ENCODE results near the gene CD300A.

Gene CD300A

DNA sequence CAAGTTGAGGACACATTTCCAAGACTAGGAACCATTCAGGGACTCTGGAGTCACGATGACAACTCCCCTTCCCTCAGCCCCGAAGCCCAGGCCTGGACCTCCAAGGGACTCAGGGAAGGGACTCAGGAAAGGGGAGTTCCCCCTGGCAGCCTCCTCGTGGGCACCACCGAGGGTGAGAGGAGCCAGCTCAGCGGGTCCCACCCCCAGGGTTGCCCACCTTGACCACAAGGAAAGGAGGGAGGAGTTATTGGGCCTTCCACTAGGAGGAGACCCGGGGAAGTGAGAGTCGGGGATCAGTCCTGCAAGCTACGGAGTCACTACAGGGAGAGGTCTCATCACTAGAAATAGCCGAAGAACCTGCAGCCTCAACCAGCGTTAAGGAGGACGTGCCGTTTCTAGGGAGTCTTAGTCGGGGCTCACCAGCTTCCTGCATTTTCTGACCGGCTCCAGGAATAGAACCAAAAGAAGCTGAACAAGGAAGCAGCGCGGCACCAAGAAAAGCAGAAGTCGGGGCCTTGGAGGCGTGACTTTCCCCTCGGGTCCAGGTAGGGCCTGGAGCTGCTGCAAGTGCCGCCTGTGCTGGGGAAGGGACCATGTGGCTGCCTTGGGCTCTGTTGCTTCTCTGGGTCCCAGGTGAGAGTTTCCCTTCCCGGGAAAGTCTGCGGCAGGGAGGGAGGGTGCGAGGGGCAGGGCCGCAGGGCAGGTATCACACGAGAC, at the start of gene CD300A:
CD300A (plus strand) TSS at position 524 of the 717 bp plus-strand sequence; CDS start at position 594, 70 bp downstream.
- no peak for DNase-seq (ENCODE audit: low read depth)

DNA sequence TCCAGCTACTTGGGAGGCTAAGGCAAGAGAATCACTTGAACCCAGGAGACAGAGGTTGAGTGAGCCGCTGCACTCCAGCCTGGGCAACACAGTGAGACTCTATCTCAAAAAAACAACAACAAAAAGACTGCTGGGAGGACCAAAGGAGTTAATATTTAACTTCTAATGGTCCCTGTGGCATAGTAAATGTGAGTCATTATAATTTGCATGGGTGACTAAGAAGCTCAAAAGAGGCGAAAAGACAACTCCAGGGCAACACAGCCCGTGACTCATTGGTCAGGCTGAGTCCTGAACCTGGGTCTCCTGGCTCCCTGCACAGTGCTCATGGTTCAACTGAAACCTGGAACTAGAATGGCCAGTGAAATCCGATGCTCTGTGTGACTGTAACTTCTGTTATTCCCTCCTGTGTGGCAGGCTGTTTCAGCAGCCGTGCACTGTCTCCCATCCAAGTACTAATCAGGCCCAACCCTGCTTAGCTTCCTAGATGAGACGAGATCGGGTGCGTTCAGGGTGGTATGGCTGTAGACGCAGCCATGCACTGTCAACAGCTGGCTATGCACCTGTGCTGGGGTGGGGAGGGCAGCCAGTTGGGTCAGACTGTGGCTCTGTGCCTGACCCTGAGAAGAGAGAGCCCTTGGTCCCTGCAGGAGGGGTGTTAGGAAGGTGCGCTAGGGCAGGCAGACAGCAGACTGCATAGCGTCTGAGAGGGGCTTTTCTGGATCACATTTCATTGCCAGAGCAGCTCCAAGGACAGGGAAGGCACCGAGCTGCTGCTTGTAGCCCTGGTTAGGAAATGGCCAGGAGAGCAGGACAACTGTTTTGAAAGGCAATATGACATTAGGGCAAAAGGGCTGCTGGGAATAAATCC, 49.0 kb upstream of the CD300A start:
- no peak for DNase-seq (ENCODE audit: low read depth)

DNA sequence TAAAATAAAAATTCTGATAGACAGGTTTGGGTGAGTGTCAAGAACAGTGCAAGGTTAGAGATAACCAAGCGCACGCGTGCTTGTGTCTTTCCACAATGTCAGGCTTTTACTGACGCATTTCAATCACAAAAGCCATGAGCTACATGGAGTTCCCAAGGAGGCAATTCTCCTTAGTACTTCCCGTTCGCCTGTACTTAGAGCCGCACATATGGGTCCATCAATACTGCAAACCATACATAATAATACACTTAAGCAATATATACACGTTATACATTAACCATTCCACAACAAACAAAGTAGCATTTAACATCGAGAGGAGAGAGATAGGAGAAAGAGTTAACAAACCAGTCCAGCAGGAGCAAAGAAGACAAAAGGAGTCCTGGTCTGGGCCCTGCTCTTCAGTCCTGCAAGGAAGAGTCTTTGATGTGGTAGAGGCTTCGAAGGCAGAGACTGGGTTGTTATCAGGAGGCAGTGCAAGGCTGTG, 46.5 kb upstream of the CD300A start:
- DNase-seq (ENCODE audit: low read depth): no peak

DNA sequence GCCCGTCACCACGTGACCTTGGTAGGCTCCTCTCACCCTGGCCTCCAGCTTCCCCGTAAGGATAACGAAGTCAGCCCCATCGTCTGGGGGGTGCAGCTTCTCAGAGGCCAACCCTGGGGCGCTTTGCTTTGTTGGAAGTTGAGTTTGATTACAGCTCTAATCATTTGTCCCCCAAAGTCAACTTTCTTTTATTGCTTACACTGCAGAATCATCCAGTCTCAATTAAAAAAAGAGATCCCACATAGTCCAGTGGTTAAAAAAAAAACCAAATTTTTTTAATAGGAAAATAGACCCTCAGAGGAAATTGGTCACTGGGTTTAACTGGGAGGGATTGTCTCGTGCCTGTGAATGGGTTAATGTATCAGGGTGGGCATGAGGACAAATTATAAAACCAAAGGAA, 42.3 kb upstream of the CD300A start:
- DNase-seq (ENCODE audit: low read depth): no peak

DNA sequence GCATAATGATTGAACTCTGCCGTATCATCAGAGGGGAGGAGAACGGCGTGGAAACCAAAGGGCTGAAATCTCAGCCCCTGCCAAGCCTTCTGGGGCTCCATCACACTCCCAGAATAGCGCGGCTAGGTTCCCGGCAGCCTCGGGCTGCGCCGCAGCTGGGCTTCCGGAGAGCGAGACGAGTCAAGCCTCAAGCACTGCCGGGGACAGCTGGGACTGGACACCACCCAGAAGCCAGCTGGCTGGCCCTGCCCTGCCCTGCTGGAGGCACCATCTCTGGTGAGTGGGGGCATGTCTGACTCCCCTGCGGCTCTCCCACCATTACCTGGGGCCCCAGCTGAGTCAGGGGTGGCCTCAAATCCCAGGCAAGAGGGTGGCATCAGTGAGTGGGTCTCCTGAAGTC, 41.8 kb upstream of the CD300A start:
- DNase-seq (ENCODE audit: low read depth): no peak

DNA sequence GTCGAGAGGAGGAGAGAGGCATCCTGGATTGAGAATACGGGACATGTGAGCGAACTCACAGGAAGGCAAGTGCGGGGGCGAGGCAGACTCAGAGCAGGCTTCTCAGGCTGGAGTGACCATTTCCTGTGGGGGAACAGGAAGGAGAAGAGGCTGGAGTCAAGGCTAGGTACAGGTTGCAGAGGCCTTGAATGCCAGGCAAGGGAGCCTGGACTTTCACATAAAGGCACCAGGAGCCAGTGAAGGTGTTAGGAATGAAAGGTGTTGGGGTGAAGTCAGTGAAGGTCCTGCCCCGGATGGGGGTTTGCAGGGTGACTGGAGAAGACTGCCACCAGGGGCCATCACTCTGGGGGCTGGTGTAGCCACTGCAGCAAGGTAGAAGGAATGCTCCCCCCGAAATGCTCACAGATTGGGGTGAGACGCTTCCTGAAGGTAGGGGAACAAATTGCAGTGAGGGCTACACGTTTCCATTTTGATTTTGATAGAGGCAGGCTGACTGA, 39.8 kb upstream of the CD300A start:
- no peak for DNase-seq (ENCODE audit: low read depth)

DNA sequence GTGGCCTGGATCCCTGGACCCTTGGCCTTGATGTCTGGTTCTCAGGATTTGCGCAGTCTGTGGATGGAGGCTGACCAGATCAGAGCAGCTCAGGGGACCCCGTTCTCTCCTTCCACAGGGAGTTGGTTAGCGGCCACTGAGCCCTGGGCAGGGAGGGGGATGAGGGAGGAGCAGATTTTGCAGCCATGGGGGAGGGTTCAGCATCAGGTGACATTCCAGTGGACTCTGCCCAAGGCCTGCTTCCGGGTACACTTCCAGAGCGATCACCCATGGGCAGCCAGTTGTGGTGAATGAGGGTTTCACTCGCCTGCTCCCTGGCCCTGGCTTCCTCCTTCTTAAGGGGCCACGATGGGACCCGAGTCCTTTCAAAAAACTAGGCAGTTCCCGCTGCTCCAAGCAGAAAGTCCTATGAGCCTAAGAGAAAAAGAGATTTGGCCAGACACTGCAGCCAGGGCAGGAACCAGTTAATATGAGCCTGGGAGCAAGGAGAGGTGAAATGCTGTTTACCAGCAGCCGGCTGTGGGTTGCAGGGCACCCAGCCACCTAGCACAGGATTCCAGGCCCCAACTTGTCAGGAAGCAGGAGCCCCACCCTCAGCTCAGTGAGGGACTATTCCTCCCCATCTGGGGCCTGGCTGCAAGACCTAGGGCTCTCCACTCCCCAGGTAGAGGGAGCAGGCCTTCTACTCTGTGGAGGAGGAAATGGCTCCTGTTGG, 39.2 kb upstream of the CD300A start:
- DNase-seq (ENCODE audit: low read depth): no peak

DNA sequence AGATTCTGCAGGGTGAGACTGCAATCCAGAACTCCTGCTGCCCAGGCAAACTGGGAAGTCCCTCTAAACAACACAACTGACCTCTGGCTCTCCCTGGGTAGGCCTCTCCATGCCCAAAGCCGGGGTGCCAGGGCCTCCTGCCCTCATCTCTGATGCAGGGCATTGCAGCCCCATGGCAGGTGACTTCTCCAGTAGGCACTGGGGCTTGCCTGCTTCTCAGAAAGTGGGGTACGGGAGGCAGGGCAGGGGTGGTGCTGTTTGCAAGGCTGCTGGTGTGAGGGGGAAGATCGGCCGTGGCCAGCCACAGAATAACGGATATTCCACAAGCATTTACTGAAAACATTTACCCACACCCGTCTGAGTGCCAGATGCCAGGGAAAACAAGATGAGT, 38.7 kb upstream of the CD300A start:
- DNase-seq (ENCODE audit: low read depth): no peak

DNA sequence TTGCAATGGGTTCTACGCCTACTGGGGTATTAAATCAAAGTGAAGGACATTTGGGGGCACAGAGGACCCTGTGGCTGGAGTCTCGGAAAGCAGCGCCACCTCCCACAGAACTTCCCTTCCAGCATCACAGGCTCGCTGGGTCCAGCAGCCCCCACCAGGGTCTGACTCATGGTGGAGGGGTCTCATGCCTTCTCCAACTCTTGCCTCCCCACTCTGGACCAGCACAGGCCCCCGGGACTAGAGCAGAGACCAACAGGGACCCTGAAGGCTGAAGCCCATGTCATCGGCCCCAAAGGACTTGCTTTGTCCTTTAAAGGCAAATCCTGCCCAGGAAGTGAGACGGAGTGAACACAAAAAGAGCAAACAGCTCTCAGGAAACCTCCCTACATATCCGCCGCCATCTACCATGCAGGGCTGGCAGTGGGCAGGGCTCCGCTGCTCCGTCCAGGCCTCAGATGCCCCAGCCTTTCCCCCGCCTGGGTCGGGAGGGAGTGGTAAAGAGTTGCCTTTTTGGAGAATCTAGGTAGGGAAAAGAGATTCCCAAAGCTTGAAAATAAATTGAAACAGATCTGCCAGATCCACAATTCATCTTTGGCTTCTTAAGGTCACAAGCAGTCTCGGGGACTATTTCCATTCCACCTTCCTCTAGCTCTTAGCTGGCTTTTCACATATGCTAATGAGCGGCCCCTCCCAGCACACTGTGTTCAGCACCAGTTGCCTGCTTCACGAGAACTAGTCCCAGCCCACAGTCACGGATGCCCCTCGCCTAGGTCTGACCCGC, 36.6 kb upstream of the CD300A start:
- no peak for DNase-seq (ENCODE audit: low read depth)

DNA sequence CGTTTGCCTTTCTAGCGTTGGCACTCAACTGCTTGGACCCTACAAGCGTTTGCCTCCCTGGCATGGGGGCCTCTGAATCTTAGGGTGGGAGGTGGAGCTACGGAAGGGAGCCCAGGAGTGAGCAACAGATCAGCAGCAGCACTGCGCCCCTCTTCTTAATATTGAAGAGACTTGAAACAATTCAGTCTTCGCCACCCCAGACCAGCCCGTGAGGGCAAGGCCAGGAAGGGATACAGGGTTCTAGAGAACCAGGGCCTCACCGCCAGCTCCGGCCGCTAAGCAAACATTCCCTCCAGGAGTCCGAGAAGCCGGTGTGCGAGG, 36.1 kb upstream of the CD300A start:
- no peak for DNase-seq (ENCODE audit: low read depth)

DNA sequence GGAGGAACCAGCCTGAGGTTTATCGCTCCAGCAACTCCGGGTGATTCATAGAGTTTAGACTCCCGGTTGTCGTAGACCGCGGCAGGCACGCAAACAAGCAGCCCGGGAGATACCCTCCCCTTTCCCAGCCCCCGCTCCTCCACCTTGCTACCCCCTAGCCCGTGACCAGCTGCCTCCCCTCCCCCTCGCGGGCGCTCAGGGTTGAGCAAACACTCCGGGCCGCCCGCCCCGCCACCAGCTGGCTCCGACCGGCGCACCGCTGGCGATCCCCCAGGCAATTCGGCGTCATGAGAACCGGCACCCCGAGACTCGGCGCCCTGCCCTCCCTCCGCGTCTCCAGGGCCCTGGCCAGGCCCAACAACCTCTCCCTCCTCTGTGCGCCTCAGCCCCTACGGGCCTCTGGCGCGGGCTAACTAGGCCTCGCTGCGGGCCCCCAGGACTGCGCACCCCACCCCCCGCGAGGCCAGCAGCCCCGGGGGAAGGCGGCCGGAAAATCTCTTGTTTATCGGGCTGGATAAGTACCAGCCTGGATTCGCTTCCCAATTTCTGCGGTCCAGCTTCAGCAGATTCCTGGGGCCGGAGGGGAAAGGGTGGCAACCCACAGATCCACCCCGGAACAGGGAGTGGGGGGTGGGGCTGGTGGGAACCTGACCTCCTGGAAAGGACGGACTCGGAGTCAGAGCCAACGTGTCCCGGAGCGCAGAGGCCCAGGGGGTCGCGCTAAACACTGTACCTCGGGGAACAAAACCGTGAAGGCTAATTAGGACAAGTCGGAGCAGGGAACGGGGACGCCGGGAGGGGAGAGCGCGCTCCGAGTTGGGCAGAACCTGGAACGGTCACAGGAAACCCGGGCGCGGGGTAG, 35.5 kb upstream of the CD300A start:
- DNase-seq (ENCODE audit: low read depth): no peak

DNA sequence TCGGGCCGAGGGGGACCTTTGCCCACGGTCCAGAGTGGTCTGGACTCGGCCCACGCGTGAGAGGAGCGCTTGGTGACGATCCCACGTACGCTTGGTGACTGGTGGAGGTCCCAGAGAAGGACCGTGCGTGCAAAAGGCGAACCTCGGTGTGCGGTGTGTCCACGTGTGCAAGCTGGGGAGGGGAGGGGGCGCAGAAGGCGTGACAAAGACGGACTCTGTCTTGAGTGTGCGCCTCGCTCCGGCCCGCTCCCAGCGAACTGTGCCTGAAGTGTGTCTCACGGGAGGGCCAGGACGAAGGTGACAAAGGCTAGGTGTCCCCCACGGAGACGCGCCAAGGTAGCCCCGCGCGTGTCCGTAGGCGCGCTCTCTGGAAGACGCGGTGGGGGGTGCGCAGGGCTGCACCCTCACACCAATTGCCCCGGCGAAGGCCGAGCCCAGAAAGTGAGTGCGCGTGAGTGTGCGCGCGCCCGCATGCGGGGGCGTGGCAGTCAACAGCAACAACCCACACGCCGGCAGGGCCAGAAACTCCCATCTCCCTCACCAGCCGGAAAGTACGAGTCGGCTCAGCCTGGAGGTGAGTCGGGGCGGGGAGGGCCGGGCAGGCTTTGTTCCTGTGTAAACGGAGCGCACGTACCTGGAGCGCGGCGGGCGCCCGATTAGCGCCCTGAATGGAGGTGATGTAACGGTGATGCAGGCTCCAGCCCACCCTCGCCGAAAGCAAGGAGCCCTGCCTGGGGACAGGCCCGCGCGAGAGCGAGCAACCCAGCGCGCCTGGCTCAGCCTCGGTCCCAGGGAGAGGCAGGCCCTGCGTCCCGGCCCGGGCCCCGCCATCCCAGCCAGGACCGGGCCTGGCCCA, 34.6 kb upstream of the CD300A start, which contains the start of gene GPRC5C:
GPRC5C (plus strand) TSS at position 521 of the 856 bp plus-strand sequence. CDS start 7,689 bp downstream, outside the sequence.
- no peak for DNase-seq (ENCODE audit: low read depth)

DNA sequence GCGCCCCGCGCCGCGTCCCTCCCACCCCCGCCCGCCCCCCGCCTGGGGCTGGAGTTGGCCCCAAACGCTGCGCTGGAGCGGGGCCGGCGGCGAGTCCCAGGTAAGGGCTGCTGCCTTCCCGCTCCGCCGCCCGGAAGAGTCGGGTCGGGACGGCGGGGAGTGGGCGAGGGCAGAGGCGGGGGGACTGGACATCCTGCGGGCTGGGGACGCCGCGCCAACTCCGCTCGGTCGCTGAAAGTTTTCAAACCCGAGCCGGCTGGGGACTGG, 34.1 kb upstream of the CD300A start:
- DNase-seq (ENCODE audit: low read depth): no peak

DNA sequence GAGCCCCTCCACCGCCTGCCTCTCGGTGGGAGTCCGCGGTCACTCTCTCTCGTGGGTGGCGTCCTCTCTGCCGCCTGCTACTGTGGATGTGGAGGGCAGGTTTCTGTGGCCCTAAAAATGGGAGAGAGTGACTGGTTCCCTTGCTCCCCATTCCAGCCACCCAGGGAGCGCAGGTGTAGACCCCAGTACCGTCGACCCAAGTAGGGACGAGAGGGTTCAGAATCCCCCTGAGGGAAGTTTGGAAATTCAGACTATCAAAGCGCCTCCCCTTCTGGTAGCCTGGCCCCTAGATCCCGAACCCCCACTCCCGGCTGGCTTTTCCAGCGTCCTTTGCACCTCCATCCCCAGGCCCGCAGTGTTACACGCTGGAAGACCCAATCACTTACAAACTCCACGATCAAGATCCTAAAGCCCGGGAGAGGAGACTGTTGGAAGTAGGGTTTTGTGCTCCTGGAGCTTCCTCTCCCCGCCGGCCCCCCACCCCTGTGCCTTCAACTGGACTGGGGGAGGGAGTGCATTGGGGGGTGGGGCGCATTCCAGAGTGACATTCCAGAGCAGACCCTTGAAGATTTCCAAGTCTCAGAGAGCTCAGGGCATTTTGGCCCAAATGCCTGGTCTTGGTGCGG, 33.6 kb upstream of the CD300A start:
- DNase-seq (ENCODE audit: low read depth): no peak

DNA sequence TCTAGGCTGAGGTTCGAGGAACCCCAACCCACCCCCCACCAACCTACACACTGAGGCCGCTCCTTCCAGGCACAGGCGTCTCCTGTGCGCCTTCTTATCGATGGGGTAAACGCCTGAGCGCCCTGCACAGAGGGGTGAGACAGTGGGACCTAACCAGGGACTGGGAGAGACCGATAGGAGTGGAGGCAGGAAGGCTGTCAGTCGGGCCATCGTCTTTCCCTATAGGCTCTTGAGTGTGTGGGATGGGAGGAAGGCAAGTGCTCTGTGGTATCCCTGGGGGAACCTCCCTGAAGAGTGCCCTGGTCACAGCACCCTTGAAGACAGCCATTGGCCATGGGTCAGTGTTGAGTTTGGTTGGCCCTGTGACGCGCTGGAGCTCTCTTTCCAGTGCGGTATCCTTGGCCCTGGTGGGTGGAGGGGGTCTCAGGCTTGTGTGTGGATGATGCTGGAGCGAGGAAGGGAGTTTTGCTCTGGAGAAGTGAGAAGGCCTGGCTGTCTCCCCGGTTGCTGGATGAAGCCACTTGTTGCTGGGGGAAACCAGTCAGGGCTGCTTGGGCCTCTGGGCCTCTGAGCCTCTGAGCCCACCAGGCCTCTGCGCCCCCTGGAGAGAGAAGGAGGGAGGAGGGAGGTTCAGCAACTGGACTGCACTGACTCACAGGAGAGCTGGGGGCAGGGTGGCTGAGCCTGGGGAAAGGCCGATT, 32.9 kb upstream of the CD300A start:
- no peak for DNase-seq (ENCODE audit: low read depth)

DNA sequence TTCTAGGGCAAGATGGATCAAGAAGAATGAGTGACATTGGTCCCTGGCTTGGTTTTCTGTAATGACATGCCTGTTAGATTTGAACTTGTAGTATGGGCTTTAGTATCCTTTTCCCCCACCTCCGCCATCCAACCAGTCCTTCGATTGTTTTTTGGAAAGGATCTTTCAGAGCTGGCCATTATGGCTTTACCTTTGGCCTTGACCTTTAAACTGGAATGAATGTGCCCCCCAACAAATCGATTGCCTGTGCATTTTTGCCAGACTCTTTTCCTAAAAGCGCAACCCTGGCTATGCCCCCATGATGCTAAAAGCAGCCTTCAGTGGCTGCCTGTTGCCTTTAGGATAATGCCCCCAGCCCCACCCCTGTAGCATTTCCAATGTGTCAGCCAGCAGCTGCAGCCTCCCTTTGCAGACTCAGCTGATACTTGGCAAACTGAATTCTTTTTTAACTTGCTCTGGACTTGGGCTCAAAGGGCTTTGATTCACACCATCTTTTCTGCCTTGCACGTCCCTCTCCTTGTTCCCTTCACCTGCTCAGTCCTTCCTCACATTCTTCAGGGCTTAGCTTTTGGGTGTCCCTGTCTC, 30.6 kb upstream of the CD300A start:
- DNase-seq (ENCODE audit: low read depth): no peak

DNA sequence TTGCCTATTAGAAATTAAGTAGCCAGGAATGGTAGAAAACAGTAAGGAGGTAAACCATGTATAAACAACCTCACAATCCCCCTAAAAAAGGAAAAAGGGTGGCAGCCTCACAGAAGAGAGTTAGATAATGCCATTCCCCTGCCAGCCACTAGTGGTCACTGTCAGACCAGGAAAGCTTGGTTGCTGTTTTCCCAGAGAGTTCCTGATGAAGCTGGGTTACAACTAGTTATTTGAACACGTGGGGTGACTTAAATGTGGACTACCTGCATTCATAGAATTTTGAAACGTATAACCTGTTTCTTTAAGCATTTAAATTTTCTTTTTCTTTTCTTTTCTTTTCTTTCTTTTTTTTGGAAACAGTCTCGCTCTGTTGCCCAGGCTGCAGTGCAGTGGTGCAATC, 28.7 kb upstream of the CD300A start:
- DNase-seq (ENCODE audit: low read depth): no peak

Measured in stimulated activated CD8-positive, alpha-beta memory T cell treated with anti-CD3 and anti-CD28 coated beads, Interleukin-7, amount 100 ng/mL, for 24 hours (primary cell).